ENCODE measurements around the gene MPC1. TPM values are rescaled to one million over a fixed set of nuclear protein-coding genes. Genes with fewer than 3 reads are reported as not detected.
A peak's percentile ranks its signal among the peaks of the same experiment; 100 is the strongest.

MPC1 gene
- total and polyA plus RNA-seq, 9 donors = 64.7 to 98.0 (median 71.2) TPM

- Histone ChIP-seq H3K27me3 (ENCODE audit: control insufficient read depth, insufficient read depth, low read length) (no peaks in the 10 kb centered on the region), H3K4me1 (ENCODE audit: control insufficient read depth, insufficient read depth, low read length) (peaks cover 10% of the 10 kb centered on the region), H3K9me3 (replicated peaks; ENCODE audit: control insufficient read depth, low read depth, low read length) (no peaks in the 10 kb centered on the region), H3K27ac (ENCODE audit: low read length) (no peak overlapping the region), H3K36me3 (ENCODE audit: control insufficient read depth, insufficient read depth, low read length) (peaks cover 39% of the 10 kb centered on the region), H3K4me3 (ENCODE audit: low read length) (no peak overlapping the region)
- 100% methylated on average over 1 of the region's 5 CpGs for whole genome bisulfite sequencing (ENCODE audit: insufficient coverage)
- DNase-seq = no peak
These were observed 59.3 kb downstream of the MPC1 start for GRCh38 chr6:166323395-166323794.

GRCh38 chr6:166318649-166319600 is 63.8 kb downstream of the MPC1 start:
- Histone ChIP-seq H3K27me3 (ENCODE audit: control insufficient read depth, insufficient read depth, low read length) (no peaks in the 10 kb centered on the region), H3K4me3 (ENCODE audit: low read length) (no peak overlapping the region), H3K36me3 (ENCODE audit: control insufficient read depth, insufficient read depth, low read length) (peaks cover 17% of the 10 kb centered on the region), H3K27ac (ENCODE audit: low read length) (peak overlapping the region; percentile 90), H3K4me1 (ENCODE audit: control insufficient read depth, insufficient read depth, low read length) (peaks cover 25% of the 10 kb centered on the region), H3K9me3 (replicated peaks; ENCODE audit: control insufficient read depth, low read depth, low read length) (no peaks in the 10 kb centered on the region)
- no peak for DNase-seq
- WGBS (ENCODE audit: insufficient coverage) = 74% methylated on average over 14 of the region's 18 CpGs

GRCh38 chr6:166318227-166318626 is 64.5 kb downstream of the MPC1 start:
- WGBS (ENCODE audit: insufficient coverage) = 75% methylated on average over 14 of the region's 14 CpGs
- peak; percentile 70 for DNase-seq
- H3K27me3 ChIP-seq (ENCODE audit: control insufficient read depth, insufficient read depth, low read length) = no peaks in the 10 kb centered on the region

GRCh38 chr6:166317261-166318212 is 65.2 kb downstream of the MPC1 start:
- no peaks in the 10 kb centered on the region for H3K9me3 ChIP-seq (replicated peaks; ENCODE audit: control insufficient read depth, low read depth, low read length)
- H3K27ac ChIP-seq (ENCODE audit: low read length) = peak overlapping the region; percentile 90
- H3K27me3 ChIP-seq (ENCODE audit: control insufficient read depth, insufficient read depth, low read length) = no peaks in the 10 kb centered on the region
- no peak overlapping the region for H3K4me3 ChIP-seq (ENCODE audit: low read length)
- 81% methylated on average over 19 of the region's 19 CpGs for WGBS (ENCODE audit: insufficient coverage)
- H3K4me1 ChIP-seq (ENCODE audit: control insufficient read depth, insufficient read depth, low read length) = peaks cover 25% of the 10 kb centered on the region
- H3K36me3 ChIP-seq (ENCODE audit: control insufficient read depth, insufficient read depth, low read length) = peaks cover 12% of the 10 kb centered on the region
- DNase-seq = no peak

More at GRCh38 chr6:166318227-166318626, 64.5 kb downstream of the MPC1 start:
- H3K9me3 ChIP-seq (replicated peaks; ENCODE audit: control insufficient read depth, low read depth, low read length) = no peaks in the 10 kb centered on the region
- H3K36me3 ChIP-seq (ENCODE audit: control insufficient read depth, insufficient read depth, low read length) = peaks cover 12% of the 10 kb centered on the region
- H3K4me1 ChIP-seq (ENCODE audit: control insufficient read depth, insufficient read depth, low read length) = peaks cover 25% of the 10 kb centered on the region
- peak overlapping the region; percentile 90 for H3K27ac ChIP-seq (ENCODE audit: low read length)
- H3K4me3 ChIP-seq (ENCODE audit: low read length) = no peak overlapping the region

GRCh38 chr6:166315436-166315835 is 67.3 kb downstream of the MPC1 start:
- no peak overlapping the region for H3K27ac ChIP-seq (ENCODE audit: low read length)
- H3K4me3 ChIP-seq (ENCODE audit: low read length) = no peak overlapping the region
- H3K4me1 ChIP-seq (ENCODE audit: control insufficient read depth, insufficient read depth, low read length) = peaks cover 25% of the 10 kb centered on the region
- DNase-seq = no peak
- WGBS (ENCODE audit: insufficient coverage) = 94% methylated on average over 10 of the region's 11 CpGs
- no peaks in the 10 kb centered on the region for H3K9me3 ChIP-seq (replicated peaks; ENCODE audit: control insufficient read depth, low read depth, low read length)
- no peaks in the 10 kb centered on the region for H3K36me3 ChIP-seq (ENCODE audit: control insufficient read depth, insufficient read depth, low read length)
- H3K27me3 ChIP-seq (ENCODE audit: control insufficient read depth, insufficient read depth, low read length) = peaks cover 4% of the 10 kb centered on the region

Other genes with a start within 250 kb of the MPC1 start
- not detected for gene TBXT, start 215.1 kb downstream of the MPC1 start, total RNA-seq
- not detected for gene TBXT, start 215.1 kb downstream of the MPC1 start, polyA plus RNA-seq (ENCODE audit: insufficient read depth in 1 of 8, insufficient read length in 8 of 8, low replicate concordance in 1 of 8)
- gene PRR18, start 74.5 kb downstream of the MPC1 start, total RNA-seq = 0.22 TPM
- under 1 TPM; 0.30 to 1.00 (median 0.72) TPM for gene PRR18, start 74.5 kb downstream of the MPC1 start, polyA plus RNA-seq (ENCODE audit: insufficient read depth in 1 of 8, insufficient read length in 8 of 8, low replicate concordance in 1 of 8)
- gene SFT2D1, start 40.4 kb downstream of the MPC1 start, total RNA-seq = 21.1 TPM
- 10 to 100 TPM; 33.5 to 37.2 (median 35.9) TPM for gene SFT2D1, start 40.4 kb downstream of the MPC1 start, polyA plus RNA-seq (ENCODE audit: insufficient read depth in 1 of 8, insufficient read length in 8 of 8, low replicate concordance in 1 of 8)
- 0.71 TPM for gene RAMACL, start 203.7 kb upstream of the MPC1 start, total RNA-seq
- gene RAMACL, start 203.7 kb upstream of the MPC1 start, polyA plus RNA-seq (ENCODE audit: insufficient read depth in 1 of 8, insufficient read length in 8 of 8, low replicate concordance in 1 of 8) = under 1 TPM in 5 of 8 donors, not detected in 3; 0.11 to 0.22 (median 0.15) TPM
- gene RPS6KA2, start 244.3 kb upstream of the MPC1 start, total RNA-seq = 15.4 TPM
- 10 to 100 TPM; 20.9 to 29.2 (median 24.7) TPM for gene RPS6KA2, start 244.3 kb upstream of the MPC1 start, polyA plus RNA-seq (ENCODE audit: insufficient read depth in 1 of 8, insufficient read length in 8 of 8, low replicate concordance in 1 of 8)